Measurements from ENCODE around the gene RPH3AL.
"Not testable (repeated sequence)": the region's sequence is repeated elsewhere in the genome, so short reads cannot be mapped to it uniquely, and the experiment has no call there.

Gene RPH3AL

DNA sequence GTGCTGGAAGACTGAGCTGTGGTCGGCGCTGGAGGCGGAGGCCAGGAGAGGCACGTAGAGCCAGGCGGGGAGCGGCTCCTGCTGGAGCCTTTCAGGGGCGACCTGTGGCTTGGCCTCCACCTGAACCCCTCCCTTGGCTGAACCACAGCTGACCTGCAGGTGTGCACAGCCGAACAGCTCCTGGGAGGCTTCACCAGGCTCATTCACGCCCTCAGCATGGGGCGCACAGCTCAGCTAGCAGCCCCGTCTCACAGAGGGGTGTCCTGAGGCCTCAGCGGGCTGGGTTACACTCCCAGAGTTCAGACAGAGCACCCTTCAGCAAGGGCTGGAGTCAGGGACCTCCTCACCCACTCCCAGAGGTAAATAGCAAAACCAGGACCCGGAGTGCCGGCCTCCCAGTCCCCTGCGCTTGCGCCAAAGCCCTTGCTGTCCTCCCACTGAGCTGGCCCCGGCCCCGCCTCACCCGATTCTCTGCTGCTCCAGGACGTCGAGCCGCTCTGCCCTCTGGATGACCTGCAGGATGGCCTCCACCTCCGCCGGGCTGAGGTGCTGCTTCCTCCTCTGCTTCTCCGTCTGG, 31.7 kb downstream of the RPH3AL start:
- DNase-seq (ENCODE audit: low read depth in 1 of 2, low spot score in 1 of 2) = no peak

DNA sequence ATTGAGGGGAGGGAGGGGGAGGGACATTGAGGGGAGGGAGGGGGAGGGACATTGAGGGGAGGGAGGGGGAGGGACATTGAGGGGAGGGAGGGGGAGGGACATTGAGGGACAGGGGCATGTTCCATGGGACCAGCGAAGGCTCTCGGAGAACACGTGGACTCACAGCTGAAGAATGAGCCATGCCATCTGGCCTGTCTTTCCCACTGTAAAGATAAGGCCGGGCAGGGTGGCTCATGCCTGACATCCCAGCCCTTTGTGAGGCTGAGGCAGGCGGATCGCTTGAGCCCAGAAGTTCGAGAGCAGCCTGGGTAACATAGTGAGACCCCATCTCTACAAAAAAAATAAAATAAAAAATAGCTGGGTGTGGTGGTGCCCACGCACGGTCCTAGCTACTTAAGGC, 32.5 kb downstream of the RPH3AL start:
- no peak for DNase-seq (ENCODE audit: low read depth in 1 of 2, low spot score in 1 of 2)

DNA sequence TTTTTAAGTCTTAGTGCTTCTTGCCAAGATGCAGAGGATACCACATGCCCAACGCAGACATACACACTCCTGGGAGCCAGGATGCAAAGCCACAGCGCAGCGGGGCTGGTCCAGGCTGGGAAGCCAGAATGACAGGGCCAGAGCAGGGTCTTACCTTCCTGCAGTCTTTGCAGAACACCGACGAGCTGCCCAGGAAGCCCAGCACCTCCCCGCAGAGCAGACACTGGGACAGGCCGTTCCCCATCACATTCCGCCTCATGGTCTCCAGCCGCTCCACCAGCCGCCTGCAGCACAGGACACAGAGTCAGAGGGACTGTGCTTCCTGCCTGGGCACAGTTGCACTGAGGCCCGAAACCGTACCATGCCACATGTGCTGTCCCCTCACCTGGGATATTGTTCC, 33.3 kb downstream of the RPH3AL start:
- DNase-seq (ENCODE audit: low read depth in 1 of 2, low spot score in 1 of 2) = no peak

DNA sequence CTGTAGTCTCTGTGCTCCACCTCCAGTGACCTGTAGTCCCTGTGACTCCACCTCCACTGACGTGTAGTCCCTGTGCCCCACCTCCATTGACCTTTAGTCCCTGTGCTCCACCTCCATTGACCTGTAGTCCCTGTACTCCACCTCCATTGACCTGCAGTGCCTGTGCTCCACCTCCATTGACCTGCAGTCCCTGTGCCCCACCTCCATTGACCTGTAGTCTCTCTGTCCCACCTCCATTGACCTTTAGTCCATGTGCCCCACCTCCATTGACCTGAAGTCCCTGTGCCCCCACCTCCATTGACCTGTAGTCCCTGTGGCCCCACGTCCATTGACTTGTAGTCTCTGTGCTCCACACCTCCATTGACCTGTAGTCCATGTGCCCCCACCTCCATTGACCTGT, 35.5 kb downstream of the RPH3AL start:
- DNase-seq (ENCODE audit: low read depth in 1 of 2, low spot score in 1 of 2) = not testable (repeated sequence)

DNA sequence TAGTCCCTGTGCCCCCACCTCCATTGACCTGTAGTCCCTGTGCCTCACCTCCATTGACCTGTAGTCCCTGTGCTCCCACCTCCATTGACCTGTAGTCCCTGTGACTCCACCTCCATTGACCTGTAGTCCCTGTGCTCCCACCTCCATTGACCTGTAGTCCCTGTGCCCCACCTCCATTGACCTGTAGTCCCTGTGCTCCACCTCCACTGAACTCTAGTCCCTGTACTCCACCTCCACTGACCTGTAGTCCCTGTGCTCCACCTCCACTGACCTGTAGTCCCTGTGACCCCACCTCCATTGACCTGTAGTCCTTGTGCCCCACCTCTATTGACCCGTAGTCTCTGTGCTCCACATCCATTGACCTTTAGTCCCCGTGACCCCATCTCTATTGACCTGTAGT, 37.2 kb downstream of the RPH3AL start:
- DNase-seq (ENCODE audit: low read depth in 1 of 2, low spot score in 1 of 2) = not testable (repeated sequence)

DNA sequence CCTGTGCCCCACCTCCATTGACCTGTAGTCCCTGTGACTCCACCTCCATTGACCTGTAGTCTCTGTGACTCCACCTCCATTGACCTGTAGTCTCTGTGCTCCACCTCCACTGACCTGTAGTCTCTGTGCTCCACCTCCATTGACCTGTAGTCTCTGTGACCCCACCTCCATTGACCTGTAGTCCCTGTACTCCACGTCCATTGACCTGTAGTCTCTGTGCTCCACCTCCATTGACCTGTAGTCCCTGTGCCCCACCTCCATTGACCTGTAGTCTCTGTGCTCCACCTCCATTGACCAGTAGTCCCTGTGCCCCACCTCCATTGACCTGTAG, 38.0 kb downstream of the RPH3AL start:
- DNase-seq (ENCODE audit: low read depth in 1 of 2, low spot score in 1 of 2) = not testable (repeated sequence)

DNA sequence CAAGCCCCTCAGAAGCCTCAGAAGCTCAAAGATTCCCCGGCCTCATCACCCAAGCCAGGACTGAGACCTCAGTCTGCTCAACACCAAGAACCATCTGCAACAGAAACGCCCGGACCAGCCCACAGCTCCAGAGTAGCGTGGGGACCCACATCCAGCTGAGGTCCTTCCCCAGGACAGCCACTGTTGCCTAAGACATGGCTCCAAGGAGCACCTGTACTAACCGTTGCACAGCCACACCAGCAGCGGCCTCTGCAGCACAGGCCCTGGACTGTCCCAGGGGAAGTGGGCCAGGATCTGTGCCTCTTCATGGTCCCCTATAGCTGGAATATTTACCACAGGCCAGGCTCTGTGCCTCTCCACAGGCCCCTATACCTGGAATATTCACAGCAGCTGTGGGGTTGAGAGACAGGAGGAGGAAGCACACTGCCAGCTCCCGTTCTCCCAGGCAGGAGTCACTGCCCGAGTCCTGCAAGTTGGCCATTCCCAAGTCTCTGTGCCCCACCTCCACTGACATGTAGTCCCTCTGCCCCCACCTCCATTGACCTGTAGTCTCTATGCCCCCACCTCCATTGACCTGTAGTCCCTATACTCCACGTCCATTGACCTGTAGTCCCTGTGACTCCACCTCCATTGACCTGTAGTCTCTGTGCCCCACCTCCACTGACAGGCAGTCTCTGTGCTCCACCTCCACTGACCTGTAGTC, 38.5 kb downstream of the RPH3AL start:
- no peak for DNase-seq (ENCODE audit: low read depth in 1 of 2, low spot score in 1 of 2)

DNA sequence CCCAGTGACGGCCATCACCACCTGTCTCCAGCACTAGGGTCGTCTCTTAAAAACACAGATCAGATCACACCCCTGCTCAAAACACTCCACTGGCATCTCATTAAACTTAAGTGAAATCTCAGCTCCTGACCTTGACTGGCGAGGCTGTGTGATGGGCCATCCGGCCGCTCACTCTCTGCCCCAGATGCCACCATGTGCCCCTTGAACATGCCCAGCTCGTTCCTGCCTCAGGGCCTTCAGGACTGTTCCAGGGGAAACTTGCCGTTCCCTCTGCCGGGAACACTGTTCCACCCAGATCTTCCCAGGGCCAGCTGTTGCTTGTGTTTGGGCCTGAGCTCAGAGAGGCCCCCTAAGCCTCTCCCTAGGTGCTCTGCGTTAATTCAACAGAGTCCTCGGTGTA, 39.4 kb downstream of the RPH3AL start:
- DNase-seq (ENCODE audit: low read depth in 1 of 2, low spot score in 1 of 2) = no peak

DNA sequence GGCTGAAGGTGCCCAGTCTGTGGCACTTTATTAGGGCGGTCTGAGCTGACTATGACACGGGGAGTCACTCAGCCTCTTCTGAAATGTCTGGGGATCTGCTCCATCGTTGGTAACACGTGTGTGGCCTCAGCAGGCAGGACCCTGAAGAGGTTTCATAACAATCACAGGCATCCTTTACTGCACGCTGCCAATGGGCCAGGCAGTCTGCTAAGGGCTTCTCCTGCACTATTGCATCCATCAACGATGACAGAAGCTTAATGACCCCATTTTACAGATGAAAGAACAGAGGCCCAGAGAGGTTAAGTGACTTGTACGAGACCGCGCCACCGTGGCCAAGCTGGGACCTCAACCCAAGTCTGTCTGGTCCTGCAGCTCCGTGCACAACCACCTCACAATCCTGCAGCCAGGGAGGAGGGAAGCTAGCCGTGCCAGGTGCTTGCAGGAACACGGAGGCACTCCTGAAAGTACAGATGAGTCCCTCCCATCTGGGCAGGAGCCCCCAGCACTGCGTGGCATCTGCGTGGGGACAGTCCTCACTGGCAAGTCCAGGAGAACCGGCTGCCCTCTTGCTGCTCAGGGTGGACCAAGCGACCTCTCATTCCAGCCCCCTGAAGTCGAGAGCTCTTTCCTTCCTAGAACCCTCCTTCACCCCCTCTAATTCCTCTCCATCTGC, 40.0 kb downstream of the RPH3AL start:
- no peak for DNase-seq (ENCODE audit: low read depth in 1 of 2, low spot score in 1 of 2)

DNA sequence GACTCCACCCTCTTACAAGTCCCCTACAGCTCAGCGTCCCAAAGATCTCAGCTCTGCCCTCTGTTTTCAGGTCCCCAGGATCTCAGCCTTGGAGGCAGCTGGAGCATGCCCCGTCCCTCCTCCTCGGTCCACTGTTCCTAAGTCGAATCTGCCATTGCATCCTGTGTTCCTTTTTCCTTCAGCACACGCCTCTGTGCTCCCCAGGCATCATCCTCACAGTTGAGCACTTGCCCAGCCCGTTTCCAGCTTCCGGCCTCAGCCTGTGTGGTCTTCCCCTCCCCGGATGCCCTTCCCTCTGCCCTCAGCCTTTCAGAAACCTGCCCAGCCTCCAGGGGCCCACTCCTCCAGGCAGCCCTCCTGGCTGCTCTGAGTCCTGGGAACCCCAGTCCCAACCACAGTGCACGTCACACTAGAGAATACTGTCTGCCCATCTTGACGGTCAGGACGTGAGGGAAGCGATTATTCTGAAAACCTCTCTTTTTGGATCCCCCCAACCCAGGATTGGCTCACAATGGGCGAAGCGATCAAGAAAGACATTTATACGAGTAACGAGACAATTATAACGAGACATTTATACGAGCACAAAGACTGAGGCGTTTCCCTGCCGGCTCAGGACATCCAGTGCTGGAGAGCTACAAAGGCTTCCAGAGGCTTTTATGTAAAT, 41.4 kb downstream of the RPH3AL start:
- DNase-seq (ENCODE audit: low read depth in 1 of 2, low spot score in 1 of 2) = no peak

DNA sequence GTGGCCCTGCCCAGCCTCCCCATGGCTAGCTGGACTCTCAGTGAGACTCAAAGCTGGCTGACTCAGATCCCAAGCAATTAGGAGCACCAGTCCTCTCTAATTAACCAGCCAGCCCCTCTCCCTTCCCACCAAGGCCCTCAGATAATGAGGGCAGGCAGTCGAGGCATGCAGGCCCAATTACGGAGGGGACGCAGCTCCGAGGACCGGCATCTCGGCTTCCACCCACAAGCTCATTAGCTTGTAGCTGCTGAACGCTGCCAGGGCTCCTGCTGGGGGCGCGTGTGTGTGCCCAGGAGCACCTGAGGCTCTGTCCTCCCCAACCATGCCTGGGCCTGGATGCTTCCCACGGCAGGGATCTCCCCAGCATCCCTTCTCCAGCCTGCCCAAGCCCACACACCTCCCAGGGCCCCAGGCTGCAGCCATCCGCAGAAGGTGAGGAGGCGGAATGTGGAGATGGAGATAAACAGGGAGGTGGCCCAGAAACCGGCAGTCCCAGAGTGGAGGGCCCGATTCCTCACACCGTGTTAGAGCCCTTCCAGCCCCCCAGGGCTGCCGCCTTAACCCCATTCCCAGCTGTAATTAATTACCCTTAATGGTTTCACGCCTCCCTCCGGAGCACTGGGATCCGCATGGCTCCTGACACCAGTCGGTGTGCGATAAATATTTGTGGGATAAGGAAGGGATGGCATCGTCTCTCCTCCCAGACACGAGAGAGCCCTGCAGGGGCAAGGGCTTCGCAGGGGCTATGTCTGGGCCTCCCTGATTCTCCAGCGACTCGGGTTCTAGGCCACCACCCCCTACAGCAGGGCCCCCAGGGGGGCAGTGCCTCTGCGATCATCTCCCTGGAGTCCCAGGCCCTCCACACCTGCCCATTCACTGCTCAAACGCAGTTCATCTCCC, 42.2 kb downstream of the RPH3AL start:
- DNase-seq (ENCODE audit: low read depth in 1 of 2, low spot score in 1 of 2) = no peak

DNA sequence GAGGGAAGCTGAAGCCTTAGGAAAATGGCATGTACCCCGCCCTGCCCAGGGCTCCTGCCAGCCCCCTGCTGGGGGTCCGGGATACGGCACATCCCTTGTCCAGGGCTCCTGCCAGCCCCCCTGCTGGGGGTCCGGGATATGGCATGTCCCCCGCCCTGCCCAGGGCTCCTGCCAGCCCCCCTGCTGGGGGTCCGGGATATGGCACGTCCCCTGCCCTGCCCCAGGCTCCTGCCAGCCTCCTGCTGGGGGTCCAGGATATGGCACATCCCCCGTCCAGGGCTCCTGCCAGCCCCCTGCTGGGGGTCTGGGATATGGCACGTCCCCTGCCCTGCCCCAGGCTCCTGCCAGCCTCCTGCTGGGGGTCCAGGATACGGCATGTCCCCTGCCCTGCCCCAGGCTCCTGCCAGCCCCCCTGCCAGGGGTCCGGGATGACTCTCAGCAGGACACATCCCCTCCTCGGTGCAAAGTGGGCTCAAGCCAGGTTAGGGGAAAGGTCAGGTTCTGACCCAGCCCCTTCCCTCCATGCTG, 43.2 kb downstream of the RPH3AL start:
- DNase-seq (ENCODE audit: low read depth in 1 of 2, low spot score in 1 of 2) = no peak

DNA sequence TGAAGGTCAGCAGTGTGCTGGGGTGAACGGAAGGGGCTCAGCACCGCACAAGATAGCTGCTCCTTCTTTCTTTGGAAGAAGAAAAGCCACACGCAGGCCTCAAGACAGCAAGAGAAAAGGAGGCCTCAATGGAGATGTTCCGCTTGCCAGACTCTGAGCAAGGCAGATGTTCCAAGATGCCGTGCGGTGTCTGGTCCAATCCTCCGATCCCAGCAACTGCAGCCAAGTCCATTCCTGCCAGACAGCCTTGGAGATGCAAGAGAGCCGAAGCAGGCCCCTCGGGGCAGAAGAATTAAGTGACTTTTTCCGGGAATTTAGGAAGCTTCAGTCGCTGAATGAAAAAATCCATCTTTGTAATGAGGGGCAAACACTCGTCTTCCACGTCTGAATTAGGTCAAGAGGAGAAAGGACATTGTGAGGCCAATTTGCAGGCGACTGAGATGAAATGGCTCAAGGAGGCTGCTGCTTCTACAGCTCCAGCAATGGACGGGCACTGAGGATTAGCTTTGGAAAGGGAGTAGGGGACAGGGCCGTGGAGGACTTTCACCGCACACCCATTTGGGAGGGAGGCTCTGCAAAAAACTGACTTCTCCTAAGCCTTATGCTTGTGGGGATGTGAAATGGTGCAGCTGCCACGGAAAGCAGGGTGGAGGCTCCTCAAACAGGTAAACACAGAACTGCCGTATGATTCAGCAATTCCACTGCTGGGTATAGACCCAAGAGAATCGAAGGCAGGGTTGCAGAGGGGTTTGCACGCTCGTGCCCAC, 44.7 kb downstream of the RPH3AL start:
- DNase-seq (ENCODE audit: low read depth in 1 of 2, low spot score in 1 of 2) = no peak

DNA sequence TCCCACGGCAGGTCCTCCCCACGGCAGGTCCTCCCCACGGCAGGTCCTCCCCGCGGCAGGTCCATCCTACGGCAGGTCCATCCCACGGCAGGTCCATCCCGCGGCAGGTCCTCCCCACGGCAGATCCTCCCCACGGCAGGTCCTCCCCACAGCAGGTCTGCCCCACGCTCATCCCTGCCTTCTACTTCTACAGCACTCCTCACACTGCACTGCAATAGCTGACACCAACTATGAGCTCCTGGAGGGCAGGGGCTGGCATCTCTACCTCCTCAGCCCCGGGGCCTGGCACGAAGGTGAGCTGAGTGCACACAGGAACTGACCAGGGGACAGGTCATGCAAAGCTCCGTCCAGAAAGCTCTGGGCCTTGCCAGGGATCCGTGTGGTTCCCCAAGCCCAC, 45.3 kb downstream of the RPH3AL start:
- no peak for DNase-seq (ENCODE audit: low read depth in 1 of 2, low spot score in 1 of 2)

DNA sequence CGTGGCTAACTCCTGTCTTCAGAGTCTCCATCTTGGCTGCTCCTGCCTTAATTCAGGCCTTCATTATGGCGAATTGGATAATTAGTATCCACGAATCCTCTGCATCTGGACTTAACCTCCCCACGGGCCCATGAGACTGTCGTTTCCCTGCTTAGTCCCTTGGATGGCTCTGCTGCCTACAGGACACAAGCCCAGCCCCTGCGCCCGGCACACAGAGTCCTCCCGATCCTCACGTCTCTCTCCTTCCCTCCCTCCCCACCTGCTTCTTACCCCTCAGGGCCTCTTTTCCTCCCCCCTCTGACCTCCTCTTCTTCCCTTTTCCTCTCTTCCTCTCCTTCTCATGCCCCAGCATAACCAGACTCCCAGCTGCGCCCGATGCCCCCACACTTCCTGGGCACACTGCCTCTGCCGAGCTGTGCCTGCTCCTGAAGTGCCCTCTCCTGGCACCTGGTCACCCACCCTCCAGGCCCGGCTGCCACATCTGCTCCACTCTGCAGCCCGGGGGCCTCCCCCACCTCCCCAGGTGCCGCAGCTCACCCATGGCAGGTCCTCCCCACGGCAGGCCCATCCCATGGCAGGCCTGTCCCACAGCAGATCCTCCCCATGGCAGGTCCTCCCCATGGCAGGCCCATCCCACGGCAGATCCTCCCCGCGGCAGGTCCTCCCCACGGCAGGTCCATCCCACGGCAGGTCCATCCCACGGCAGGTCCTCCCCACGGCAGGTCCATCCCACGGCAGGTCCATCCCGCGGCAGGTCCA, 45.9 kb downstream of the RPH3AL start:
- DNase-seq (ENCODE audit: low read depth in 1 of 2, low spot score in 1 of 2) = no peak

DNA sequence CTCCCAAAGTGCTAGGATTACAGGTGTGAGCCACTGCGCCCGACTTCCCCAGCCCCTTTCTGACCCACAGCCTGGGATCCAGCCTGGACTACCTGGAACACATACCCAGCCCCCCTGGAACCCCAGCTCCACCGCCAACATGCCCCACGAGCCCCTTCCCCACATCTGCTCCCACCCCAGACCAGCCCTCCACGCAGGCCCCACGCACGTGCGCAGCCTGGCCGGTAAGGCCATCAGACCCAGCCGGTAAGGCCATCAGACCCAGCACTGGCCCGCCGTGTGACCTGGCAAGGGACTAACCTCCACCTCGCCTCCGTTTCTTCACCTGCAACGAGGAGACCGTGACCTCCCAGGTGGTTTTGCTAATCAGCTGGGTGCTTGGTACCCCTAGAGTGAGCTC, 46.5 kb downstream of the RPH3AL start:
- DNase-seq (ENCODE audit: low read depth in 1 of 2, low spot score in 1 of 2) = no peak

DNA sequence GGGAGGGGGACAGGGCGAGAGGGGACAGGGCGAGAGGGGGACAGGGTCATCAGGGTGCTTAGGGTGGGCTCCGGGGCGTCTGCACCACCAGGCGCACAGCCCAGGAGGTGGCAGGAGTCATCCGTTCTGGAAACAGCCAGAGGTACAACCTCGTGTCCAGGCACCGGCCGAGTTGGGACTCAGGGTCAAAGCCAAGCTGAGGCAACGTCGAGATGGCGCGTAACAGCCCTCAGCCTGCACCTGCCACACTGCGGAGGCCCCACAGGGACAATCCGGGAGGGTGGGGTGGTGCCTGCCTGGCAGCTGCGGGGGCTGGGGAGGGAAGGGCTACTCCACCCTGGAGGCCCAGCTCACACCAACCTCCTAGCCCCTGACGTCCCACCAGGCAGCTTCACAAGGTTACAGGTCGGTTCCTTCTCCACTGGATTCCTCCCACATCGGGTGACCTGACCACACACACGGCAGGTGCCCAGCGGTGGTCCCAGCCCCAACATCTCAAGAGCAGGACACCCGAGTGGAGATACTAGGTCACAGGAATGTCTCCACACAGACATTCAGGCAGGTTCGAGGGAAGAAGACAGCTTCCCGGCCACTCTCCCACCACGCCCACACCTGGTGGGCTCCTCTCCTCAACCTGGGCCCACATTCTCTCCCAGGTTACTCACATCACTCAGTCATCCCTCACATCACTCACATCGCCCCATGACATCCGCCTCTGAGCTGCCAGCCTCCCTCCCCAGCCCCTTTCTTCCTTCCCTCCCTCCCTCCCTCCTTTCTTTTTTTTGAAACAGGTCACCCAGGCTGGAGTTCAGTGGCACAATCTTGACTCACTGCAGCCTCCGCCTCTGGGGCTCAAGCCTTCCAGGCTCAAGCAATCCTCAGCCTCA, 47.3 kb downstream of the RPH3AL start:
- DNase-seq (ENCODE audit: low read depth in 1 of 2, low spot score in 1 of 2) = no peak

DNA sequence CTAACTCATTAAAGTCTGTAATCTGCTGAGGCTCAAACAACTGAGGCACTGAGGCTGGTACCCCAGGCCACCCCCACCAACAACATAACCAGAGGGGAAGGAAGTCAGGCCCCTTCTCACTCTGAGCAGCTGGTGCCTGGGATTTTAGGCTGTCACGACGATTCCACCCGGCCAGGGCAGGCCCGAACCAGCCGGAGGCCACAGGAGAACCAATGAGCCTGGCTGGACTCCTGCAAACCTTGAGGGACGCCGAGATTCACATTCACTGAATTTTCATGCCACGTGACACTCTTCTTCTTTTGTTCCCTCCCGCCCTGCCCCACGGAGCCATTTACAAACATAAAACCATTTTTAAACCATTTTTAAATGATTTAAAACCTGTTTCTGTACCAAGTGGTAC, 48.1 kb downstream of the RPH3AL start:
- DNase-seq (ENCODE audit: low read depth in 1 of 2, low spot score in 1 of 2) = no peak

DNA sequence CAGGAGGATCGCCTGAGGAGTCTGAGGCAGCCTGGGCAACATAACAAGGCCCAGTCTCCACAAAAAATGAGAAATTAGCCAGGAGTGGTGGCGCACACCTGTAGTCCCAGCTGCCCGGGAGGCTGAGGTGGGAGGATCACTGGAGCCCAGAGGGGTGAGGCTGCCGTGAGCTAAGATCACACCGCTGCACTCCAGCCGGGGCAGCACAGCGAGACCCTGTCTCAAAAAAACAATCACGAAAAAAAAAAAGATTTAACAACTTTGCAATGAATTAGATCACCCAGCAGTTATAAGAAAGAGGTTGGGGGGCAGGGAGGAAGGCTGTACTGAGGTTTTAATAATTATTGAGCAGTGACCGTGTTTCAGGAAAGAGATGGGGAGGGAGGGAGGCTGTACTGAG, 49.4 kb downstream of the RPH3AL start:
- no peak for DNase-seq (ENCODE audit: low read depth in 1 of 2, low spot score in 1 of 2)

Data from stimulated activated CD4-positive, alpha-beta T cell treated with anti-CD3 and anti-CD28 coated beads, Interleukin-15, amount 100 ng/mL, for 1 hour (primary cell).